DND-41 (cell line): ENCODE data around the gene MTOR.

Source experiments
- EZH2 ChIP-seq: IDR thresholded peaks from 3 replicates; pipeline ENCODE4 v1.6.1; 2012; ENCODE audit warnings: borderline replicate concordance, low read depth, mild to moderate bottlenecking, moderate library complexity, low read length, inconsistent platforms; ENCODE audit not compliant: severe bottlenecking
- TF ChIP-seq, protein P1 (sequence below): IDR thresholded peaks from 2 replicates; pipeline ENCODE4 v1.5.1; 2012; ENCODE audit warnings: borderline replicate concordance, low read length, moderate library complexity, mild to moderate bottlenecking; ENCODE audit not compliant: poor library complexity, severe bottlenecking; ENCODE audit errors: extremely low read depth

DNA sequence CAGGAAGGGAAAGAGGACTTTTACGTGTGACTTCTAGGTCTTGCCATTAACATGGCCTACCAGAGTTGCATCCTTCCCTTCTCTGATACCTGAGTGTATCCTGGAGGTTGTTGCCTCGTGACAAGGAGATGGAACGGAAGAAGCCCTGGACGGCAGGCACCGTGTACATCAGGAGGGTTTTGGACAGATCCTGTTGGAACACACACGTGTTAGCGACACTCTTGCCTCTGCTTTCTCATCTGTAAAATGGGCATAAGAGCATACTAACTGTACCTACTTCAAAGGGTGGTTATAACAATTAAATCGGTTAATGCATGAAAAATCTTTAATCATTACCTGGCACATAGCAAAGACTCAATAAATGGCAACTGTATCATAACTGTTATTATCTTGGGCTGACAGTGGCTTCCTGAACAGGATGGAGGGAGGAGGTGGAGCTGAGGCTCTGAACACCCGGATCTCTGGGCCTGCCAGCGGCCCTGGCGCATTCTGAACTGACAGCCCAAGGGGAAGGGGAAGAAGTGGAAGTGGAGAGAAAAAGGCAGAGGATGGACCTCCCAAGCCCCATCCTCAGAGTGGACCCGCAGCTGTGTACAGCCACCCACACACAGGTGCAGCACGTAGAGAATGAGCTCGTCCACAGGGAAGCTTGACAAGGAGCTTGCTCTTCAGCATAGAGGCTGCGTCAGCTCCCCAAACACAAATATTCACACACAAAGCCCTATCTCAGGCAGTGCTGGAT lies 132.5 kb downstream of the MTOR start:
- TF ChIP-seq, protein P1, sequence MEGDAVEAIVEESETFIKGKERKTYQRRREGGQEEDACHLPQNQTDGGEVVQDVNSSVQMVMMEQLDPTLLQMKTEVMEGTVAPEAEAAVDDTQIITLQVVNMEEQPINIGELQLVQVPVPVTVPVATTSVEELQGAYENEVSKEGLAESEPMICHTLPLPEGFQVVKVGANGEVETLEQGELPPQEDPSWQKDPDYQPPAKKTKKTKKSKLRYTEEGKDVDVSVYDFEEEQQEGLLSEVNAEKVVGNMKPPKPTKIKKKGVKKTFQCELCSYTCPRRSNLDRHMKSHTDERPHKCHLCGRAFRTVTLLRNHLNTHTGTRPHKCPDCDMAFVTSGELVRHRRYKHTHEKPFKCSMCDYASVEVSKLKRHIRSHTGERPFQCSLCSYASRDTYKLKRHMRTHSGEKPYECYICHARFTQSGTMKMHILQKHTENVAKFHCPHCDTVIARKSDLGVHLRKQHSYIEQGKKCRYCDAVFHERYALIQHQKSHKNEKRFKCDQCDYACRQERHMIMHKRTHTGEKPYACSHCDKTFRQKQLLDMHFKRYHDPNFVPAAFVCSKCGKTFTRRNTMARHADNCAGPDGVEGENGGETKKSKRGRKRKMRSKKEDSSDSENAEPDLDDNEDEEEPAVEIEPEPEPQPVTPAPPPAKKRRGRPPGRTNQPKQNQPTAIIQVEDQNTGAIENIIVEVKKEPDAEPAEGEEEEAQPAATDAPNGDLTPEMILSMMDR: no peak
- no peak for TF ChIP-seq EZH2
